Measurements from ENCODE around the gene TMEM117.

DNA sequence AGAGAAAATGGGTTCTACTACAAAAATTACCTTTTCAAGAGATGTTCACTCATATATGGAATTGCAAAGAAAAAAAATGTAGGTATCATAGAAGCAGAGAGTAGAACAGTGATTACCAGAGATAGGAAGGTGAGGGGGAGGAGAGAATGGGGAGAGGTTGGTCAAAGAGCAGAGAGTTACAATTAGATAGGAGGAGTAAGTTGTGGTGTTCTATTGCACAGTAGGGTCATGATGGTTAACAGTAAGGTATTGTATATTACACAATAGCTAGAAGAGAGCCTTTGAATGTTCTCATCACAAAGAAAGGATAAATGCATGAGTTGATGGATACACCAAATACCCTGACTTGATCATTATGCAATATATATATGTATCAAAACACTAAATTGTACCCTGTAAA is 145.8 kb downstream of the TMEM117 start:
- TF ChIP-seq POLR2A (IDR thresholded peaks at IDR 0.05) (no peak), CTCF (IDR thresholded peaks at IDR 0.05) (no peak)

All from esophagus squamous epithelium (tissue), 4 donors.